A549 (cell line): ENCODE results near the gene ARHGEF28.

Source experiments
- EP300 ChIP-seq, 2 experiments: fragments of >200 bp; sonication (Bioruptor Twin); formaldehyde crosslinking; IDR thresholded peaks; 2 replicates in 1 of 2; 3 replicates in 1 of 2; pipeline ENCODE4 v1.6.1; 2016 to 2017
- FOSL2 ChIP-seq, 2 experiments: fragments of 450-650 bp in 1 of 2; fragments of >200 bp in 1 of 2; sonication (Bioruptor Twin) in 1 of 2; formaldehyde crosslinking; IDR thresholded peaks; 2 replicates each; pipeline versions ENCODE4 v1.5.0 to v1.6.1; 2016 to 2020; ENCODE audit warnings: mild to moderate bottlenecking in 1 of 2, moderate library complexity in 1 of 2
- POLR2A ChIP-seq: IDR thresholded peaks from 2 replicates; pipeline ENCODE4 v1.6.1; 2012; ENCODE audit warnings: mild to moderate bottlenecking, low read length
- TF ChIP-seq, protein P1 (sequence below): fragments of >200 bp; sonication (Bioruptor Twin); formaldehyde crosslinking; IDR thresholded peaks from 3 replicates; pipeline ENCODE4 v1.5.1; 2016
- TF ChIP-seq, protein P2 (sequence below): IDR thresholded peaks from 2 replicates; pipeline ENCODE4 v1.6.1; 2012
- TF ChIP-seq, protein P3 (sequence below): fragments of >200 bp; sonication (Bioruptor Twin); formaldehyde crosslinking; IDR thresholded peaks from 3 replicates; pipeline ENCODE4 v1.6.1; 2016

DNA sequence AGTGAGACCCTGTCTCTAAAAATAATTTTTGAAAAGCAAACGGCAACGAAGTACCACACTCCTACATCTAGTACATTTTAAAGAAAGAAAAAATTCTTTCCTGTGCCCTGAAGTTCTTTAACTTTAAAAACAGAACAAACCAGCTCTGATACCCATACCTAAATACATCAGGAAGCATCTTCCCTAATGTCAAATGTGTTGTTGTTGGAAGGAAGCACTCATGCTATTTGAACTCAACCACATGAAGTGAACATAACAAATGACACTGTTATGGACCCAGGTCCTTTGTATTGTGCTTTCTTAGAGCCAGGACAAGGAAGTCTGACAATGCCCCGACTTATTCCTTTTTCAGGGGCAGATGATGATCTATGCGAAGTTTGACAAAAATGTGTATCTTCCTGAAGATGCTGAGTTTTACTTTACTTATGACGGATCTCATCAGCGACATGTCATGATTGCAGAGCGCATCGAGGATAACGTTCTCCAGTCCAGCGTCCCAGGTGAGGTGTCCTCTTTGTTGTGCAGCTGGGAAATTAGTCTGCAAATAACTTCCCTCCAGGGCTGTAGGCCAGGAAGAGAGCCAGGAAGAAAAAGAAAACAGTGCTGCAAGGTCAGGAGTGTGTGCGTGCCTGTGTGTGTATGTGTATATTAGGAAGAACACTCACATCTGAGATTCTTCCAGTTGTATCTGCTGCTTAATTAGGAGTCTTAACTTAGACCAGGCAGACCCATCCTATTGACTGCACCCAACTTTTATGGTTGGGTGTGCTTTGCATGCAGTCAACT lies 123.7 kb downstream of the ARHGEF28 start:
- no peak for TF ChIP-seq FOSL2 (IDR thresholded peaks at IDR 0.05)
- TF ChIP-seq FOSL2 (CRISPR knock-in tag; IDR thresholded peaks at IDR 0.05): no peak
- no peak for TF ChIP-seq POLR2A
- TF ChIP-seq, protein P1, sequence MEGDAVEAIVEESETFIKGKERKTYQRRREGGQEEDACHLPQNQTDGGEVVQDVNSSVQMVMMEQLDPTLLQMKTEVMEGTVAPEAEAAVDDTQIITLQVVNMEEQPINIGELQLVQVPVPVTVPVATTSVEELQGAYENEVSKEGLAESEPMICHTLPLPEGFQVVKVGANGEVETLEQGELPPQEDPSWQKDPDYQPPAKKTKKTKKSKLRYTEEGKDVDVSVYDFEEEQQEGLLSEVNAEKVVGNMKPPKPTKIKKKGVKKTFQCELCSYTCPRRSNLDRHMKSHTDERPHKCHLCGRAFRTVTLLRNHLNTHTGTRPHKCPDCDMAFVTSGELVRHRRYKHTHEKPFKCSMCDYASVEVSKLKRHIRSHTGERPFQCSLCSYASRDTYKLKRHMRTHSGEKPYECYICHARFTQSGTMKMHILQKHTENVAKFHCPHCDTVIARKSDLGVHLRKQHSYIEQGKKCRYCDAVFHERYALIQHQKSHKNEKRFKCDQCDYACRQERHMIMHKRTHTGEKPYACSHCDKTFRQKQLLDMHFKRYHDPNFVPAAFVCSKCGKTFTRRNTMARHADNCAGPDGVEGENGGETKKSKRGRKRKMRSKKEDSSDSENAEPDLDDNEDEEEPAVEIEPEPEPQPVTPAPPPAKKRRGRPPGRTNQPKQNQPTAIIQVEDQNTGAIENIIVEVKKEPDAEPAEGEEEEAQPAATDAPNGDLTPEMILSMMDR: no peak
- TF ChIP-seq, protein P2, sequence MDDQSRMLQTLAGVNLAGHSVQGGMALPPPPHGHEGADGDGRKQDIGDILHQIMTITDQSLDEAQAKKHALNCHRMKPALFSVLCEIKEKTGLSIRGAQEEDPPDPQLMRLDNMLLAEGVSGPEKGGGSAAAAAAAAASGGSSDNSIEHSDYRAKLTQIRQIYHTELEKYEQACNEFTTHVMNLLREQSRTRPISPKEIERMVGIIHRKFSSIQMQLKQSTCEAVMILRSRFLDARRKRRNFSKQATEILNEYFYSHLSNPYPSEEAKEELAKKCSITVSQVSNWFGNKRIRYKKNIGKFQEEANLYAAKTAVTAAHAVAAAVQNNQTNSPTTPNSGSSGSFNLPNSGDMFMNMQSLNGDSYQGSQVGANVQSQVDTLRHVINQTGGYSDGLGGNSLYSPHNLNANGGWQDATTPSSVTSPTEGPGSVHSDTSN: no peak
- TF ChIP-seq, protein P3, sequence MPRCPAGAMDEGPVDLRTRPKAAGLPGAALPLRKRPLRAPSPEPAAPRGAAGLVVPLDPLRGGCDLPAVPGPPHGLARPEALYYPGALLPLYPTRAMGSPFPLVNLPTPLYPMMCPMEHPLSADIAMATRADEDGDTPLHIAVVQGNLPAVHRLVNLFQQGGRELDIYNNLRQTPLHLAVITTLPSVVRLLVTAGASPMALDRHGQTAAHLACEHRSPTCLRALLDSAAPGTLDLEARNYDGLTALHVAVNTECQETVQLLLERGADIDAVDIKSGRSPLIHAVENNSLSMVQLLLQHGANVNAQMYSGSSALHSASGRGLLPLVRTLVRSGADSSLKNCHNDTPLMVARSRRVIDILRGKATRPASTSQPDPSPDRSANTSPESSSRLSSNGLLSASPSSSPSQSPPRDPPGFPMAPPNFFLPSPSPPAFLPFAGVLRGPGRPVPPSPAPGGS: no peak
- no peak for TF ChIP-seq EP300 (IDR thresholded peaks at IDR 0.05)
